ENCODE data around the gene MRPL2.

DNA sequence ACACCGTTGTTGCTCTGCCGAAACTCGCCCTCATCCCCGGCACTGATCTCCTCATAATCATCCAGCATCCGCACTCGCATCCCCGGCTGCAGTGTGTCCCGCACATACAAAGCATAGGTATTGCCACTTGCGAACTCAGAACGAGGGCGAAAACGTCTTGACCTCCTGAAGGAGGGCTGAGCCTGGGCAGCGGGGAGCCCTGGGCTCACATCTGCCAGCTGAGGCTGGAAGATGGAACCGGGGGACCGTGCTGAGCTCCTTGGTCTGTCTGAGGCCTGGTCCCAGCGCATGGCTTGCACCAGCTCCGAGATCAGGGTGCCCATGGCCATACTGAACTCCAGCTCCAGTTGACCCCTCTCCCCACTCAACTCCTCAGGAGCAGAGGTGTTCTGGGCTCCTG is 8.3 kb downstream of the MRPL2 start:
- TF ChIP-seq CTCF (IDR thresholded peaks at IDR 0.05) (no peak), POLR2A (IDR thresholded peaks at IDR 0.05) (no peak)
